C1 segment of cervical spinal cord (tissue), 14 donors: ENCODE data around the gene CROT.

Experiments
- DNase-seq, 14 donors: peaks; one replicate each; lab custom pipeline; 2025; lab: John Stamatoyannopoulos, UW

The CROT gene

DNA sequence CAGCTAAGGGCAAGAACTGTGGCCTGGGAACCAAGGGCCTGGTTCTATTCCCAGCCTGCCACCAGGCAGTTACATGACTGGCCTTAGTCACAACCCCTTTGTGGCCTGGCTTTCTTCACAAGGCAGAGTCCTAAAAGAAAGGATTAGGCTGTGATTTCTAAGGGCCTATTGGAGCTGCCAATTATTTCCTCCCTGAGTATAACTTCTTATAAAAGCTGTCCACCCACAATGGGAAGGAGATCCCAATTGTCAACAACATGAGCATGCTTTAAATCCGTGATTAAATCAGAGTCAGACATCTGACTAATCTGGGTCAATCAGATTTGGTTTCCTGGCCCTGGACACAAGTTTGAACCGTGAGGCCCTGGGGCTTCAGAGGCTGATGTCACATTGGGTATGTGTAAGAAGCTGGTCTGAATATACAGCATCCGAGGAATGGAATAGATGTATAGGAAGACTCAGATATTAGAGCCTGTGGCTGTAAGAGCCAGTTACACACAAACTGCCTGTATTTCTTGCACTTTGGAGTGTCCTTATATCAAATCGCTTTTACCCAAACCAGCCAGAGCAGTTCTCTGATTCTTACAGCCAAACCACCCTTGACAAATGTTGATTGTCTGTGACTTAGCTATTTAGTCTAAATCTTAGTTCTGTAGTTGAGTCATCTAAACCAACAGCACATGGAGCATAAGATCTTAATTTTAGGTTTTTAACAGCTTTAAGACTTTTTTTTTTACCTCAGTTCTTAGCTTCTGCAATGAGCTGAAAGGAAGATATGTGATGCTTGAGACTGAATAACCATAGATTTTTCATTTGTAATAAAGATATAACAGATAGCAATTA is 68.7 kb downstream of the CROT start:
- DNase-seq: peak in 1 of 14 donors; percentile 9

DNA sequence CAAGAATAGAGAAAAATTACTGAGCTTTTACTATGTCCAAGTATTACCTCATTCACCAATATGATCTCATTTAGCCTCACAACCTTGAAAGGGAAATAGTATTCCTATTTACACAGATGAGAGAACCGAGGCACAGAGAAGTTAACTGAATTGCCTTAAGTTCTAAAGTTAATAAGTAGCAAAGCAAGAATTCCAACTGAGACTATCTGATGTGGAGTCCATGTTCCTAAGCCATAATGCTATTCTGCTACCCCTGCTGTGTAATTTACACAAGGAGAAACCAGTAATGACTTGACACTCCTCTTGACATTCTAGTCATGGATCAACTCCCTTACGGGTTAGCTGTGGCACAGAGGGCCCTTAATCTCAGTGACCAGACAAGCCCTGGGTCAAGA is 69.3 kb downstream of the CROT start:
- DNase-seq: no peak

DNA sequence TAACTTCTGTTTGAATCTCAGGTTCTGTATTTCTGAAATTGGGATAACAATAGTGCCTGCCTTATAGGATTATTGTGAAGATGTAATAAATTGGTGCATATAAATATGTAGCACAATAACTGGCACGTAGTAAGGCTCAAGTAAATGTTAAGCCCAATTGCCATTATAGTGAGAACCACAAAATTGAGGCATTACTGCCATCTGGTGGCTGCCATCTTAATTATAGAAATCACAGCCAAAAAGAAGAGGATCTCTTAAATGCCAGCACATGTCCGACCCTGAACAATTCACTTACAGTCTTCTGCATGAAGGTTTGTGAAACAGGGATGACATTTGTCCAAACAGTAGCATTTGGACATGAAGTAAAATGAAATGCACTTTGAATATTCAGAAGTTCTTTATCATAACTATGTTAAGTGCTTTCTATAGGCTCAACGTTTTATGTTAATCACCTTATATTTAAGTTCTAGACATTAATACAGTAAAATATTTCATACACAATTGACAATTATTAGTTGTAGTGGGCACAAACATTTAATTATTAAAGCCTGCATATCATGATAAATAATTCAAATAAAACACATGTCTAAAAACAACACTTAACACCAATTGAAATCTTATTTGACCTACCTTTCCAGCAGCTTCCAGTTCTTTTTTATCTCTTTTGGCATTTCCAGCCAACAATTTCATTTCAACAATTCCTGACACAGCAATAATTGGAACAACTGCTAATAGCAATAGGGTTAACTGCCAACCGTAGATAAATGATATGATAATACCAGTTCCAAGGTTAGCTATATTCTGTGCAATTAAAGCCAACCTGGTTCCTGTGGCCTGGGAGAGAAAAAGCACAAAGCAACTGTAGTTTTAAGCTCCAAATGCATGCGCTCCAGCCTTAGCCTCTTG is 71.5 kb downstream of the CROT start:
- peak in 8 of 14 donors; percentile 2 to 47 (median 18) for DNase-seq

DNA sequence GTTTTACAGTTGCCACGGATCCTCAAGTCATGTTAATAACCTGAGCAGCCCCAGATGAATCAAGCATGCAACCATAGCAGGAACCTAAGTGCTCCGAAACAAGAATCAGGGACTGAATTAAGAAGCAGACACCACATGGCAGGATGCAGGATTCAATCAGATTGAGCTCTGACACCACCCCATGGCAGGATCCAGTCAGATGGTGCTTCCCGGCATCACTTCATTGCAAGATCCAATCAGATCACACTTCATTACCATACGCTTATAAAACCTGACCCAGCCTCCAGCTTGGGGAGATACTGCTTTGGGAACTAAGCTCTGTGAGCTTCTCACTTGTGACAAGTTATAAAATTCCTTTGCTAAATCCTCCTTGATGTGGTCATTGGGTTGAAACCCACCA is 74.7 kb downstream of the CROT start:
- no peak for DNase-seq

GRCh38 chr7:87424075-87424474 is 78.6 kb downstream of the CROT start:
- DNase-seq: no peak

DNA sequence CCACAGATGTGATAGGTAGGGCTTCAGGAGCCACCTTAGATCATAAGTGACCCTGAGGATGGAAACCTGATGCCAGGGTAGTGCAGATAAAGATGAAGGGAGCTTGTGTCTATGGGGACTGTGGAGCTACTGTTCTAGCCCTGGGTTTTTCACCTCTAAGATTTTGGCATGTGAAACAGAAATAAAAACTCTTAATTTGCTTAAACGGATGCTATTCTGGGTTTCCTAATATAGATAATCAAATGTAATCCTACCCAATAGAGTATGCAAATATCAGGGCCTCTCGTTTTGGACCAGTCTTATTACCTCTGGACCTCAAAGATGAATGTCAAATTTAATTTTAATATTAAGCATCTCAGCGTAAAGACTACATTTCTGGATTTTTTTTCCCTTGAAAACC is 80.7 kb downstream of the CROT start:
- DNase-seq: no peak

DNA sequence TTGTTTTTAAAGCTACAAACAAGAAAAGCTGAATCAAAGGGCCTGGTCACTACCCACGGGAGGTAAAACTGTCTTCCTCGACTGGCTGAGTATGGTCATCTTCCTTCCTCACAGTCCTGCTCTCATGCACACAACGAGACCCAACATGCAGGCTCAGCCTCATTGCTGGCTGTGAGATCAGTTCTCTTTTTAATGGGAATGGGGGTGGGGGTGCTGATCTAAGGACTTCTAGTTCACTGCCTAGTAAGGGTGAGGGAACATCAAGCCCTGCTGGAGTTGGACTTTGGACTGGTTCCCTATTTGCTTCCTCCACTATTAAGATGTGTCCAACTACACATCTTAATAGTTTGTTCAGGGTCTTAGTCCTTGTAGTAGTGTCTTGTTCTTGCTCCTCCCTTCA is 81.8 kb downstream of the CROT start:
- DNase-seq: no peak

GRCh38 chr7:87432536-87432935 is 87.1 kb downstream of the CROT start:
- DNase-seq: no peak

DNA sequence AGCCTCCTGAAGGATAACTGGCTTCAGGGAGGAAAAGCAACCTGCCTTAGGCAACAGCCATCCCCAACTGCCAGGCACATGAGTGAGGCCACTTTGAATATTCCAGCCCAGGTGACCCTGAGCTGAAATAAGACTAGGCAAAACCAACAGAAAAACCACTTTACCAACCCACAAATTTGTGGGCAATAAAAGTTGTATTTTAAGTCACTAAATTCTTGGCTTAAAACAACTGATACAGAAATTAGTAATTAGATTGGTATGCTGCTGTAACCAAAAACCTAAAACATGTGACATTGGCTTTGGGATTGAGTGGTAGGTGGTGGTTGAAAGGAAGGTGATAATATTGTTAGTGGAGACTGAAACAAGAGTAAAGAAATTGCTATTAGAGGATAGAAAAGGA is 90.1 kb downstream of the CROT start:
- DNase-seq: no peak

DNA sequence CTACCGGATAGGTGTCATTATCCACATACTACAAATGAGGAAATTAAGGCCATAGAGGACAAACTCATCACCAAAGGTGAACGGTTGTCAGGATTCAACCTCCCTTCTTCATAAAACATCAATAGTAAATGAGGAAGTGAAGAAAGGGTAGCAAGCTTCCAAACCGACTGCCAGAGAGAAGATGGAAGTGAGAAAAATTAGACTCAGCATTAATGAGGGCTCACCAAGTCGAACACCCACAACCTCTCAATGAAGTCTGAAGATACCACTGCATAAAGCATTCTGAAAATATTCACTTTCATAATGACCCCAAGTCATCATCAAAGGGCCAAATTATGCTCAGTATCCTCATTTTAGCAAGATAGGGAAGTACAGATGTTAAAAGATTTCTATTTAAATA is 100.4 kb downstream of the CROT start:
- no peak for DNase-seq

DNA sequence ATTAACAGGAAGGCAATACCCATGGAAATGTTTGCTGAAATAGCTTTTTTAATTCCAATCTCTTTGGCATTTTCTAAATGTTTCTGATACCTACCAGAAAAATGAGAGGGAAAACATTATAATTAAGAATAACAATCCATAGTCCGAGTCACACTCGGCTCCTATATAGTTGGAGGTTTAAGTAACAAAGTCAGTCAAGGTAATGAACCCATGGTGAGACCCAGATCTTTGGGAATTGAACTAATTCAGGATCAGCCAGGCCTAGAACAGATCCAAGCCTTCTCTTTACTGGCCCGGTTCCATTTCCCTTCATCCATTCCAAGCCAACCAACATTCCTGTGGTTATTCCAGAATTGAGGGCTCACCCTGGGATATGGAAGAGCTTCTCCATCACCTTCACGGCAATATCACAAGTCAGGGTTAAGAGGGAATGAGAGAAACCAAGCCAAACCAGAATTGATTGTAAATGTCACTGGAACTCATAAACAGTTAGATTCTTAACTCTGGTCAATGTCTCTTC is 101.7 kb downstream of the CROT start:
- no peak for DNase-seq

DNA sequence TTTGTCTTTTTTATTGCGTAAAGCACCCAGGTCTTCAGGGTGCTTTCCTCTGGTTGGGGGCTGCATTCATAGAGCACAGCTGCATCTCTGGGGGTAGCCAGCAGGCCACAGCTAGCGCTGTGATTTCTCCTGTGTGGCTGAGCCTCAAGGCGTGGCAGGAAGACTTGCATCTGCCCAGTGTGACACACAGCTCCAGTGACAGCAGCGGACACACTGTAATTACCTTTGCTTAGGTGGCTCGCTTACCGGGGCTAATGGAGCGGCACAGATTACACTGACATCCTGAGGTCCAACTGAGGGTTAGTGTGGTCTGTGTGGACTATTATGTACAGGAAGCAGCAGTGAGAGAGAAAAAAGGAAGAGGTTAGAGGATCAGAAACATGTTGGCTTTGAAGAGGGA is 102.9 kb downstream of the CROT start:
- no peak for DNase-seq
